ENCODE measurements around the gene ZAR1L. TPM values are rescaled to one million over a fixed set of nuclear protein-coding genes. Genes with fewer than 3 reads are reported as not detected.

ZAR1L gene
- polyA plus RNA-seq, 1 donor from 2014 or later = not detected

- TF ChIP-seq EZH2 (IDR thresholded peaks at IDR 0.05; ENCODE audit: borderline replicate concordance, insufficient read depth, low read length, poor library complexity, severe bottlenecking) (no peak), EP300 (conservative IDR thresholded peaks at IDR 0.05; ENCODE audit: poor library complexity, severe bottlenecking) (no peak), TAF1 (IDR thresholded peaks at IDR 0.05; ENCODE audit: low read depth) (no peak)
These were observed 34.1 kb downstream of the ZAR1L start (continued) for GRCh38 chr13:32281096-32281495.

DNA sequence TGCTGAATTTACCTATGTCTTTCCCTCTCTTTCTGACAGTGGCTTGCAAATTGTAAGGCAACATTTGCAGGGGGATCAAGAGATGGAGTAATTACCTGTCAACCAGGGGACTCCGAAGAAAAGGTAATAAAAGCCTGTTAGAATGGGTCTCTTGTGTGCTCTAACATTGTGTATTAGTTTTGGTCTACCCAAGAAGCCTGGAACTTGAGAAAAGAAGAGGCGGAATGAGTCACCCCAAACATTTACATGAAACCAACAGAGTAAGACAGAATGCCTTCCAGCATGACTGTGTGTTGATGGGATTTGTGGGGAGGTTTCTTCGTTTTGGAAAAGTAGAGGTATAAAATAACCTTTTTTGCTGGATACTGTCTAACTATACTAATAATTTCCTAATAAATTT is 36.7 kb downstream of the ZAR1L start:
- Histone ChIP-seq H3K27me3 (ENCODE audit: insufficient read depth, low read depth, low read length) (no peaks in the 10 kb centered on the region), H3K4me3 (ENCODE audit: low read length) (no peak overlapping the region), H3K9me3 (ENCODE audit: low read length) (no peaks in the 10 kb centered on the region), H3K79me2 (replicated peaks; ENCODE audit: insufficient read depth, low read length) (no peaks in the 10 kb centered on the region), H3K4me2 (ENCODE audit: low read length) (no peak overlapping the region), H4K20me1 (ENCODE audit: insufficient read depth) (no peaks in the 10 kb centered on the region), H2AFZ (ENCODE audit: low read depth, low read length) (no peak overlapping the region), H3K9me2 (ENCODE audit: insufficient read depth, low read length) (no peaks in the 10 kb centered on the region), H3F3A (ENCODE audit: insufficient read depth, low read length, poor library complexity, severe bottlenecking) (no peaks in the 10 kb centered on the region), H3K27ac (ENCODE audit: low read length) (no peak overlapping the region), H3K9ac (ENCODE audit: low read length) (no peak overlapping the region), H3K36me3 (ENCODE audit: insufficient read depth, low read length) (peaks cover 29% of the 10 kb centered on the region)
- TF ChIP-seq TAF1 (IDR thresholded peaks at IDR 0.05; ENCODE audit: low read depth) = no peak
- no peak for TF ChIP-seq REST (IDR thresholded peaks at IDR 0.05; ENCODE audit: borderline replicate concordance)
- no peak for TF ChIP-seq SMC3 (conservative IDR thresholded peaks at IDR 0.05; ENCODE audit: poor library complexity)
- TF ChIP-seq CTCF (IDR thresholded peaks at IDR 0.05; ENCODE audit: poor library complexity, severe bottlenecking) = no peak
- no peak for TF ChIP-seq EZH2 (IDR thresholded peaks at IDR 0.05; ENCODE audit: borderline replicate concordance, insufficient read depth, low read length, poor library complexity, severe bottlenecking)
- no peak for TF ChIP-seq MXI1 (conservative IDR thresholded peaks at IDR 0.05; ENCODE audit: poor library complexity, severe bottlenecking)
- TF ChIP-seq RAD21 (conservative IDR thresholded peaks at IDR 0.05) = no peak
- TF ChIP-seq EP300 (conservative IDR thresholded peaks at IDR 0.05; ENCODE audit: poor library complexity, severe bottlenecking) = no peak
- TF ChIP-seq POLR2AphosphoS5 (IDR thresholded peaks at IDR 0.05) = no peak

GRCh38 chr13:32277839-32278238 is 37.3 kb downstream of the ZAR1L start:
- peaks cover 29% of the 10 kb centered on the region for H3K36me3 ChIP-seq (ENCODE audit: insufficient read depth, low read length)
- H2AFZ ChIP-seq (ENCODE audit: low read depth, low read length) = no peak overlapping the region
- H3K79me2 ChIP-seq (replicated peaks; ENCODE audit: insufficient read depth, low read length) = no peaks in the 10 kb centered on the region
- no peak overlapping the region for H3K4me2 ChIP-seq (ENCODE audit: low read length)
- H3K9ac ChIP-seq (ENCODE audit: low read length) = no peak overlapping the region
- no peaks in the 10 kb centered on the region for H3K9me2 ChIP-seq (ENCODE audit: insufficient read depth, low read length)
- no peak overlapping the region for H3K4me3 ChIP-seq (ENCODE audit: low read length)
- TF ChIP-seq EZH2 (IDR thresholded peaks at IDR 0.05; ENCODE audit: borderline replicate concordance, insufficient read depth, low read length, poor library complexity, severe bottlenecking) (no peak), CTCF (IDR thresholded peaks at IDR 0.05; ENCODE audit: poor library complexity, severe bottlenecking) (no peak), MXI1 (conservative IDR thresholded peaks at IDR 0.05; ENCODE audit: poor library complexity, severe bottlenecking) (no peak), POLR2AphosphoS5 (IDR thresholded peaks at IDR 0.05) (no peak)
- no peaks in the 10 kb centered on the region for H3K9me3 ChIP-seq (ENCODE audit: low read length)
- no peaks in the 10 kb centered on the region for H3F3A ChIP-seq (ENCODE audit: insufficient read depth, low read length, poor library complexity, severe bottlenecking)
- no peaks in the 10 kb centered on the region for H3K27me3 ChIP-seq (ENCODE audit: insufficient read depth, low read depth, low read length)
- H4K20me1 ChIP-seq (ENCODE audit: insufficient read depth) = no peaks in the 10 kb centered on the region
- H3K27ac ChIP-seq (ENCODE audit: low read length) = no peak overlapping the region

All from neural cell (in vitro differentiated cells).